Activated T-helper 2 cell treated with anti-CD3 and anti-CD28 coated beads, Interferon-gamma antibody, Interleukin-2, Interleukin-4, amounts not matched to agents 10 μg/mL and 5 μg/mL and 100 μg/mL, durations not matched to agents 14 hours and 24 hours and 36 hours (primary cell): ENCODE data around the gene SLC2A5. TPM values are rescaled to one million over a fixed set of nuclear protein-coding genes. Genes with fewer than 3 reads are reported as not detected.

Source experiments
- DNase-seq: peaks from one replicate; pipeline ENCODE4 v3.0.0; 2021; ENCODE audit warnings: low spot score
- H3K27ac Mint-ChIP-seq: one replicate; pipeline ENCODE4 v1.8.0; 2021; ENCODE audit warnings: mixed read lengths
- H3K27me3 Mint-ChIP-seq: one replicate; pipeline ENCODE4 v1.8.0; 2021; ENCODE audit warnings: low read depth, mixed read lengths
- H3K36me3 Mint-ChIP-seq: one replicate; pipeline ENCODE4 v1.8.0; 2021; ENCODE audit warnings: low read depth, mixed read lengths
- H3K4me1 Mint-ChIP-seq: one replicate; pipeline ENCODE4 v1.8.0; 2021; ENCODE audit warnings: low read depth, mixed read lengths
- H3K4me3 Mint-ChIP-seq: one replicate; pipeline ENCODE4 v1.8.0; 2021; ENCODE audit warnings: low read depth, mild to moderate bottlenecking, moderate library complexity, mixed read lengths
- H3K9me3 Mint-ChIP-seq: one replicate; pipeline ENCODE4 v1.8.0; 2021; ENCODE audit warnings: mixed read lengths
- intact Hi-C: fragments of 100-400 bp; cut with micrococcal nuclease; formaldehyde crosslinking; loops from one replicate; pipeline ENCODE4 v1.15.1; 2023
- total RNA-seq: library from RNA; stranded (reverse); gene quantifications from 2 replicates; pipeline ENCODE4 v1.2.3, GENCODE V29; 2022

Gene SLC2A5
- total RNA-seq, 1 donor from 2014 or later, result not detected

GRCh38 chr1:9047019-9047418 lies 22.4 kb downstream of the SLC2A5 start:
- no peak overlapping the region for H3K4me3 Mint-ChIP-seq
- peaks cover 32% of the 10 kb centered on the region for H3K27me3 Mint-ChIP-seq
- H3K4me1 Mint-ChIP-seq, result no peaks in the 10 kb centered on the region
- no peak overlapping the region for H3K27ac Mint-ChIP-seq
- intact Hi-C loops, result no loop called here
- DNase-seq, result no peak
- no peaks in the 10 kb centered on the region for H3K9me3 Mint-ChIP-seq
- no peaks in the 10 kb centered on the region for H3K36me3 Mint-ChIP-seq

GRCh38 chr1:9045861-9046510 lies 23.4 kb downstream of the SLC2A5 start:
- intact Hi-C loops, result no loop called here
- Mint-ChIP-seq H3K4me1 (no peaks in the 10 kb centered on the region), H3K27ac (no peak overlapping the region), H3K4me3 (no peak overlapping the region), H3K36me3 (no peaks in the 10 kb centered on the region), H3K27me3 (peaks cover 28% of the 10 kb centered on the region), H3K9me3 (no peaks in the 10 kb centered on the region)
- DNase-seq, result no peak

GRCh38 chr1:9044236-9044635 lies 25.2 kb downstream of the SLC2A5 start:
- no peaks in the 10 kb centered on the region for H3K9me3 Mint-ChIP-seq
- H3K36me3 Mint-ChIP-seq, result no peaks in the 10 kb centered on the region
- H3K27me3 Mint-ChIP-seq, result peaks cover 19% of the 10 kb centered on the region
- no peak overlapping the region for H3K27ac Mint-ChIP-seq
- no peaks in the 10 kb centered on the region for H3K4me1 Mint-ChIP-seq
- intact Hi-C loops, result no loop called here
- no peak for DNase-seq
- H3K4me3 Mint-ChIP-seq, result no peak overlapping the region

GRCh38 chr1:9042272-9042671 lies 27.2 kb downstream of the SLC2A5 start:
- Mint-ChIP-seq H3K27me3 (peaks cover 16% of the 10 kb centered on the region), H3K36me3 (no peaks in the 10 kb centered on the region), H3K4me3 (no peak overlapping the region), H3K4me1 (no peaks in the 10 kb centered on the region), H3K27ac (no peak overlapping the region), H3K9me3 (no peaks in the 10 kb centered on the region)
- DNase-seq, result no peak
- intact Hi-C loops, result no loop called here

- H3K9me3 Mint-ChIP-seq, result no peaks in the 10 kb centered on the region
- intact Hi-C loops, result no loop called here
- no peaks in the 10 kb centered on the region for H3K4me1 Mint-ChIP-seq
- H3K27ac Mint-ChIP-seq, result no peak overlapping the region
- no peaks in the 10 kb centered on the region for H3K36me3 Mint-ChIP-seq
- H3K27me3 Mint-ChIP-seq, result peaks cover 13% of the 10 kb centered on the region
- H3K4me3 Mint-ChIP-seq, result no peak overlapping the region
- DNase-seq, result no peak
Measured at GRCh38 chr1:9041116-9041779, 28.2 kb downstream of the SLC2A5 start.

GRCh38 chr1:9040659-9041030 lies 28.8 kb downstream of the SLC2A5 start:
- intact Hi-C loops, result no loop called here

GRCh38 chr1:9039761-9040658 lies 29.4 kb downstream of the SLC2A5 start:
- intact Hi-C loops, result no loop called here
- H3K4me3 Mint-ChIP-seq, result no peak overlapping the region
- H3K36me3 Mint-ChIP-seq, result no peaks in the 10 kb centered on the region
- H3K4me1 Mint-ChIP-seq, result no peaks in the 10 kb centered on the region
- peaks cover 6% of the 10 kb centered on the region for H3K9me3 Mint-ChIP-seq
- no peak for DNase-seq
- no peak overlapping the region for H3K27ac Mint-ChIP-seq
- H3K27me3 Mint-ChIP-seq, result peaks cover 9% of the 10 kb centered on the region

More at GRCh38 chr1:9040659-9041030, 28.8 kb downstream of the SLC2A5 start:
- H3K27me3 Mint-ChIP-seq, result peaks cover 13% of the 10 kb centered on the region
- no peak for DNase-seq
- peaks cover 1% of the 10 kb centered on the region for H3K9me3 Mint-ChIP-seq
- no peak overlapping the region for H3K4me3 Mint-ChIP-seq
- H3K27ac Mint-ChIP-seq, result no peak overlapping the region
- H3K36me3 Mint-ChIP-seq, result no peaks in the 10 kb centered on the region
- H3K4me1 Mint-ChIP-seq, result no peaks in the 10 kb centered on the region

- H3K27me3 Mint-ChIP-seq, result peaks cover 7% of the 10 kb centered on the region
- no peak overlapping the region for H3K27ac Mint-ChIP-seq
- intact Hi-C loops, result no loop called here
- H3K36me3 Mint-ChIP-seq, result no peaks in the 10 kb centered on the region
- peaks cover 13% of the 10 kb centered on the region for H3K9me3 Mint-ChIP-seq
- DNase-seq, result no peak
- no peak overlapping the region for H3K4me3 Mint-ChIP-seq
- no peaks in the 10 kb centered on the region for H3K4me1 Mint-ChIP-seq
Measured at GRCh38 chr1:9038881-9039760, 30.3 kb downstream of the SLC2A5 start.

- no peaks in the 10 kb centered on the region for H3K4me1 Mint-ChIP-seq
- peaks cover 13% of the 10 kb centered on the region for H3K9me3 Mint-ChIP-seq
- H3K27me3 Mint-ChIP-seq, result peaks cover 7% of the 10 kb centered on the region
- DNase-seq, result no peak
- intact Hi-C loops, result no loop called here
- no peak overlapping the region for H3K4me3 Mint-ChIP-seq
- H3K27ac Mint-ChIP-seq, result no peak overlapping the region
- H3K36me3 Mint-ChIP-seq, result no peaks in the 10 kb centered on the region
Measured at GRCh38 chr1:9038338-9038650, 31.1 kb downstream of the SLC2A5 start.

- Mint-ChIP-seq H3K9me3 (peaks cover 13% of the 10 kb centered on the region), H3K27me3 (peaks cover 5% of the 10 kb centered on the region), H3K36me3 (no peaks in the 10 kb centered on the region), H3K27ac (no peak overlapping the region), H3K4me3 (no peak overlapping the region), H3K4me1 (no peaks in the 10 kb centered on the region)
- intact Hi-C loops, result no loop called here
- no peak for DNase-seq
Measured at GRCh38 chr1:9037476-9038337, 31.7 kb downstream of the SLC2A5 start.

- Mint-ChIP-seq H3K27ac (no peak overlapping the region), H3K4me1 (no peaks in the 10 kb centered on the region), H3K9me3 (peaks cover 18% of the 10 kb centered on the region), H3K36me3 (no peaks in the 10 kb centered on the region), H3K4me3 (no peak overlapping the region), H3K27me3 (peaks cover 5% of the 10 kb centered on the region)
- intact Hi-C loops, result no loop called here
- DNase-seq, result no peak
Measured at GRCh38 chr1:9035226-9035625, 34.2 kb downstream of the SLC2A5 start.

GRCh38 chr1:9033363-9033762 lies 36.1 kb downstream of the SLC2A5 start:
- H3K36me3 Mint-ChIP-seq, result no peaks in the 10 kb centered on the region
- H3K4me3 Mint-ChIP-seq, result no peak overlapping the region
- H3K9me3 Mint-ChIP-seq, result peaks cover 18% of the 10 kb centered on the region
- no peaks in the 10 kb centered on the region for H3K4me1 Mint-ChIP-seq
- no peak for DNase-seq
- intact Hi-C loops, result no loop called here
- H3K27ac Mint-ChIP-seq, result no peak overlapping the region
- H3K27me3 Mint-ChIP-seq, result peaks cover 16% of the 10 kb centered on the region
